Stimulated activated CD4-positive, alpha-beta T cell treated with anti-CD3 and anti-CD28 coated beads, Interleukin-2, amount 100 ng/mL, for 48 hours (primary cell): ENCODE data around the gene NUP210.

Experiments
- DNase-seq, 2 donors: peaks; one replicate each; pipeline ENCODE4 v3.0.0-alpha.2; 2020

NUP210 gene

GRCh38 chr3:13285007-13285567 lies 135.0 kb downstream of the NUP210 start:
- DNase-seq, result no peak

- DNase-seq, result no peak
Measured at GRCh38 chr3:13283877-13284264, 136.3 kb downstream of the NUP210 start.

GRCh38 chr3:13282986-13283876 lies 136.9 kb downstream of the NUP210 start:
- DNase-seq, result no peak

DNA sequence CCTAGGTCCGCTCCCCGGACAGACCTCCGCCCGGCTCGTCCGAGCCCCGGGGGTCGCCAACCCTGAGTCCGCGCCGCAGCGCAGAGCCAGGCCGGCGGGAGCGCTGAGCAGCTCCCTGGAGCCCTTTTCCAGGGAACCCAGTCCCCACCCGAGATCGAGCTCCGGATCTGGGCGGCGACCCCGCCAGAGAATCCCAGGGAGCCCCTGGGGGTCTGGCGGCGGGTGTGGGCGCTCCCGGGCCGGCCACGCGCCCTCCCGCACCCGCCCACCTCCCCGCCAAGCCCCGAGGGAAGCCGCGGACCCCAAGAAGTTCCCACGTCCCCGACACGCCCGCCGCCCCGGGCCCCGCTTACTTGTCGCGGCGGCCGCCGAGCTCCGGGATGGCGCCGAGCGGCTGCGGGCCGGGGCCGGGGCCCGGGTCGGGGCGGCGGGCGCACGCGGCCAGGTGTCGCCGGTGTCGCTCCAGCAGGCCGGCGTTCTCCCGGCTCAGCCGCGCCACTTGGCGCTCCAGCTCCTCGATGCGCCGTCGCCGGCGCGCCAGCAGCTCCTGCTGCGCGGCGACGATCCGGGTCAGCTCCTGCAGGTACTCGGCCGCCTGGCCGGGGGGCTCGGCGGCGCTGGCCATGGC lies 137.7 kb downstream of the NUP210 start:
- no peak for DNase-seq

DNA sequence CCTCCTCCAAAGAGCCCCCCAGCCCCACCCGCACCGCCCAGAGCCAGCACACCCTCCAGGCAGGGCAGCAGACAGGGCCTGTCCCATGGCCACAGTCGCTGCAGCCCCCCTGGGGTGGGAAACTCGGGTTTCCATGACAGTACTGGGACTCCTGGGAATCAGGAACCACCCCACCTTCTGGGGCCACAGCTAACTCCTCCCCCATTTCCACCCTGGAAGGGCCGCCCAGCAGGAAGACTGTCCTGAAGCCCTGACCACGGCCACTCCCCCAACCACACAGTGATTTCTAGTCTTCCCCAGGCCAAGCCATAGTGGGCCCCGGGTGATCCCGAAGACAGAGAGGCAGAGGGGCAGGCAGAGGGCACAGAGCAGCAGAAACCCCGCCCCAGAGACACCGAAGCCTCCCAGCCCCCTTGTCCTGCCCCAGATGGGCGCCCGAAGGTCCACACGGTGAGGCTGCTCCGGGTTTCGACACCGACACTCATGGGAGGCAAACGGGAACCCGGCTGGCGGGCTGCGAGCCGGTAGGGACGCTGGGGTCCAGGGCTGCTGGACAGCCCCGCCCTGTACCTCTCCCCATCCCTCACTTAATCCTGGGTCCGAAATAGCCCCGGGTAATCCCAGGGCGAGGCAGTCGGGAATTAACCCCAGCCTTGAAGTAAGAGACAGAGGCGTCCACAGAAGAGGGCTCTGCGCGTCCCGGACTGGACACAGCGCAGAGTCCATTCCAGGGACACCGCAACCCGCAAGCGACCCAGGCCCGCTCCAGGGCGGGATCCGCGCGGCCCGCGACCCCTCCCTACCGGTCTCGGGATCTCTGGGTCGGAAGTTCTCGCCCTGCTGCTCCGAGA lies 138.4 kb downstream of the NUP210 start:
- no peak for DNase-seq

- no peak for DNase-seq
Measured at GRCh38 chr3:13280811-13281506, 139.2 kb downstream of the NUP210 start.

DNA sequence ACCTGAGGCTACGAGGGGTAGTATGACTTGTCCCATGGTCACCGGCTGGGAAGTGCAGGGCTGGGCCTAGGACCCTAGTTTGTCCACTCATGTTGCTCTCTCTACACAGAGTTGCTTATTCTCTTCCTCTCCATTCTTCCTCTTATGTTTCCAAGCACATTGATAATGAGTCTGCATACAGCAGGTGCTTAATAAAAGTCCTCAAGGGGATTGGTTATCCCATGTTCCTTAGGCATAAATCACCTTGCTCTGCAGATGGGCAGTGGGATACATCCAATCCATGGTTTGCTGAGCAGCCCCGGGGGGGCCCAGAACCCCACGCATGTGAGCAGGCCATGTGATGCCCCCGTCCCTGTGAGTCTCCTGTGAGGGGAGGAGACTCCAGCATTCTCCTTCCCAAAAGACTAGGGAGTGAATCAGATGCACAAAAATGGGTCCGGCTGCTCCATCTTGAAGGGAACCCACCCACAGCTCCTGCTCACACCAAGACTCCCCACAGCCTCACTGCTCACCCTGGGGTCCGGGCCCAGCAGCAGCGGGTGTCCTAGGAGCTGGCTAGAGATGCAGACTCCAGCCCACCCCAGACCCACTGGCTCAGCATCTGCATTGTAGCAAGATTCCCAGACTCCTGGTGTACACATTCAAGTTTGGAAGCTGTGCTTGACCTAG lies 139.9 kb downstream of the NUP210 start:
- no peak for DNase-seq

- no peak for DNase-seq
Measured at GRCh38 chr3:13279532-13279910, 140.6 kb downstream of the NUP210 start.

- no peak for DNase-seq
Measured at GRCh38 chr3:13278783-13279531, 141.2 kb downstream of the NUP210 start.

DNA sequence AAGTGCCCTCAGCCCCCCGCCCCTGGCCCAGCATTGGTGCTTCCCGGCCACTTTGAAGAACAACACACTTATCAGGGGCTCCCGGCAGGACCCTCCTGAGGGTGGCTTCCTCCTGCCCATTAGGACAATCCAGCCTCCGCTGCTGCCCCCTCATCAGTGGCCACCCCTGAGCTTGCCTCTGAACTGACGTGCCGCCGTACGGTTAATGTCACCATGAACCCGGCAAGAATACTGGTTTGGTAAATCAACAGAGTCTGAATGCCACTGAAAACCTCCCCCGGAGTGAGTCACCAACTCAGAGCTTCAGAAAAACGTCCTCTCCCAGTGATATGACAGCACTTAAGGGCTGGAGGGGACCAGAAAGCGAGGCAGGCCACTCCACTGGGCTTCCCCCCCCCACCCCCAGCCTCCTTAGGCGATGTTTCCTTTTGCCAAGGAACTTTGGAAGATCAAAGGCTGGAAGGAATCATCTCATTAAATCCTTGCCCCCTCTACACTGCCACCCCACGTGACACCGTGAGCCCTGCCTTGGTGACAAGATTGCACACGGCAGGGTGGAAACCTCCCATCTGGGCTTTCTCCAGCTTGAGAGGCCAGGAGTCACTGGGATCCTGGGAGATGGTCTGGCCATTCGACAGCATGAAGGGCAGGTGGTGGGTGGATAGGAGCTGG lies 142.1 kb downstream of the NUP210 start:
- DNase-seq, result no peak

- DNase-seq, result no peak
Measured at GRCh38 chr3:13277196-13277813, 142.8 kb downstream of the NUP210 start.

DNA sequence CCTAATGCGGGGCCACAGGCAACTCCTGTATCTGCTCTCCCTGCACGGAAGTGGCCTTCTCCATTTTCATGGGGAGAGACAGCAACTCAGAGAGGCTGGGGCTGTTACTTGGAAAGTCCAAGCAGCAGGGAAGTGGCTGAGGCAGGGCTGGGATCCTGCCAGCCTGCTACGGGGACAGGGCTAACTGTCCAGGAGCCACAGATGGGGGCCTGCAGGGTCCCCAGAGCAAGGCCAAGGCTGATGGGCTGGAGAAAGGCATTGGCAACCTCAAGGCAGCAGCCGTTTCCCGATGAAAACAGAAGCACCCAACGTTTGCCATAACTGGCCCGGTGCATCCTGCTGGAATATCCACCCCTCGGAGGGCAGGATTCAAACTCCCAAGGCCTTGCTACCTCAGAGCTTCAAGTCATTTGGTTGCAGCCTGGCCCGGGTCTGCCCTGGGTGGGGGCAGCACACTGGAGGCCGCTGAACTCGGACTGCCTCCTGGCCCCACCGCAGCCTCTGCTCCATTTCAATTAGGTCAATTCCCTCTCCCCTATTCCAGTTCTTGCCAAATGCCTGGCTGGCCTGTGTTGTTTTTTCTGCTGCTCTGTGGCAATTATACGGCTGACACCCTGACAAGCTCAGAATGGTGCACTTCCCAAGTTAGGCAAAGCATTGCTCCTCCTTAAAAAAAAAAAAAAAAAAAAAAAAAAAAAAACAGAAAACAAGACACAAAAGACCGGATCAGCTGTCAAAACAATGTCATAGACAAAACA lies 143.5 kb downstream of the NUP210 start:
- no peak for DNase-seq

GRCh38 chr3:13275376-13276005 lies 144.6 kb downstream of the NUP210 start:
- no peak for DNase-seq

DNA sequence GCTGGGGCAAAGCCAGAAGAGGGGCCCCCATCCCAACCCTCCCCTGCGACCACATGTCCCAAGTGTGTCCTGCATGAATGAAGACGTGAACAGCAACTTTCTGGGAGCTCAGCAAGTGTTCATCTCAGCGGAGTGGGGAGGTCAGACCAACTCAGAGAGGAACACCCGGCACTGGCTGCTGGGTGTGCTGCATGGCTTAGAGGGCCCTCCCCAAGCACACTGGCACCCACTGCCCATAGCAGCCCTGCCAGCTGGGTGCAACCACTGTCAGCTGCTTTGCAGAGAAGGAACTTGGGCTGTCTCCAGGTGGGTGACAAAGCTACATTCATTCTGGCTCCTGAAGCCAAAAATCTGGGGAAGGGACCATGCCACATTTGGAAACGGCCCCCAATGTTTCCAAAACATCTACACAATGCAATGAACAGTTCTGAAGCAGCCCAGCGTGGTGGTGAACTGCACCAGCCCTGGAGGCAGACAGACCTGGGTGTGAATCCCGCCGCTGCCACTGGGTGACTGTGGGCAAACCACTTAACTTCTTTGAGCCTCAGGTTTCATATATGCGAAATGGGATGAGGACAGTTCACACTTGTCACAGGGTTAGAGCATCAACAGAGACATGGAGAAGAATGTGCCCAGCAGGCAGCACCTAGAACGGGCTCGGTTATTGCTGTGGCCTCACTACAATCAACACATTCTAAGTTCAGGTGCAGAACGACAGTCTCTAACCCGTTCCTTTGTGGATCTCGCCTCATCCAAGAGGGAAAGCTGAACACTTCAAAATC lies 145.4 kb downstream of the NUP210 start:
- no peak for DNase-seq

DNA sequence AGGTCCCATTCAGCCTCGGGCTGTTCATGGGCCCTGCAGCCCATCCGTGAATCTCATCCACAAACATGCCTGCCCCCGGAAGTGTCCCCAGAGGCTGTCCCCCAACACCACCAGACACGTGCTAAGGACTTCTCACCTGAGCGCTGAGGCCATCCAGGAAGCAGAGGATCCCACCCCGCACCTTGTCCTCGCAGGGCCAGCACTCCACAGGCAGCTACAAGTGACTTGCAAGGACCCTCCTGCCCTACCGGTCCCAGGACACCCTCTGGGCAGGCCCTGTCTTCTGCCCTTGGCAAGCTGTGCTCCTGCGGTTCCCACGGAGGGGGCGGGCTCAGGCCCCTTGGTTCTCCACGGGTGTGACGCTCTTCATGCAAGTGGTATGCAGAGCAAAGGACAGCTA lies 146.0 kb downstream of the NUP210 start:
- DNase-seq, result no peak

GRCh38 chr3:13273604-13274105 lies 146.5 kb downstream of the NUP210 start:
- no peak for DNase-seq

DNA sequence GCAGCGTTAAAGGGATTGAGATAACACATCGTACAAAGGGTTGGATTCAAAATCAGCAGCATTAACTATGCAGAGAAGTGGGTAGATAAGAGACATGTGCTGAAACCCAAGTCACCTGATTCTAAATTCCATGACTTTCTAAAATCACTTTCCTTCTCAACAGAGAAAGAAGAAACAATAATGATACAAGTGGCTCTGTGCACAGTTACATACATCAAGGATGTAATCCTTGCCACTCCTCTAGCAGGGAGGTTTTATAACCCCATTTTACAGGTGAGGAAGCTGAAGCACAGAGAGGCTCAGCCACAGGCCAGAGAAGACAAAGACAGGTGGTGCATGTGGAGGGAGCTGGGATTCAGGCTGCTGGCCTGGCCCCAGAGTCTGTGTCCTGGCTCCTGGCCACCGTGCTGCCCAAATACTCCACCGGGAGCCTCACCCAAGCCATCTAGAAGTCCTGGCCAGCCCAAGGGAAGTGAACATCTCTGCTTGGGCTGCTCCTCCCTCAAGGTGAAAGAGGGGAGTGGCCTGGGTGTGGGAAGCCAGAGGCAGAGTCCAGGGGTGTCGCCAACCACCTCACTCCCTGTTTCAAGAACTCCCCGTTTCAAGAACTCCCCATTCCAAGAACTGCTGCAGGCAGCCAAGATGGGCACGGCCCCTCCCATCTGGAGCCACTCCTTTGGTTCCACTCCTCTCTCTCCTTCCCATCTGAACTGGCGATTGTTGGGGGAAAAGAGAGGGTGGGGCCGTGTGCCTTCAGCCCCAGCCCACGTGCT lies 147.1 kb downstream of the NUP210 start:
- no peak for DNase-seq
